Endothelial cell of hepatic sinusoid (primary cell): Measurements from ENCODE around the gene SLC4A1.
"Not testable (repeated sequence)": the region's sequence is repeated elsewhere in the genome, so short reads cannot be mapped to it uniquely, and the experiment has no call there.

Experiments used
- in situ Hi-C: cut with HindIII; loops from 2 replicates; pipeline ENCODE4 v1.10.0; 2017; ENCODE audit warnings: low sequenced_read_pairs

SLC4A1 gene

GRCh38 chr17:44258811-44259351 lies 9.1 kb downstream of the SLC4A1 start:
- in situ Hi-C loops = loop anchor here (10.0 kb wide), 1 partner anchor 56 kb away; no protein-coding TSS in a partner anchor

- in situ Hi-C loops = loop anchor here (10.0 kb wide), 1 partner anchor 57 kb away; no protein-coding TSS in a partner anchor
Observed at GRCh38 chr17:44257815-44258760, 9.8 kb downstream of the SLC4A1 start.

GRCh38 chr17:44256671-44257070 lies 11.3 kb downstream of the SLC4A1 start:
- in situ Hi-C loops = loop anchor here (10.0 kb wide), 1 partner anchor 58 kb away; no protein-coding TSS in a partner anchor

GRCh38 chr17:44255915-44256314 lies 12.0 kb downstream of the SLC4A1 start:
- in situ Hi-C loops = loop anchor here (10.0 kb wide), 1 partner anchor 59 kb away; no protein-coding TSS in a partner anchor

- in situ Hi-C loops = loop anchor here (10.0 kb wide), 1 partner anchor 60 kb away; no protein-coding TSS in a partner anchor
Observed at GRCh38 chr17:44254361-44255095, 13.4 kb downstream of the SLC4A1 start.

GRCh38 chr17:44253006-44253405 lies 14.9 kb downstream of the SLC4A1 start:
- in situ Hi-C loops = loop anchor here (10.0 kb wide), 1 partner anchor 62 kb away; no protein-coding TSS in a partner anchor

- in situ Hi-C loops = loop anchor here (10.0 kb wide), 1 partner anchor 64 kb away; no protein-coding TSS in a partner anchor
Observed at GRCh38 chr17:44251062-44251461, 16.9 kb downstream of the SLC4A1 start.

- in situ Hi-C loops = loop anchor here (10.0 kb wide), 1 partner anchor 65 kb away; no protein-coding TSS in a partner anchor
Observed at GRCh38 chr17:44249501-44250246, 18.3 kb downstream of the SLC4A1 start.

- in situ Hi-C loops = no loop called here
Observed at GRCh38 chr17:44247876-44248736, 19.8 kb downstream of the SLC4A1 start.

- in situ Hi-C loops = no loop called here
Observed at GRCh38 chr17:44247440-44247841, 20.5 kb downstream of the SLC4A1 start.

GRCh38 chr17:44241106-44241624 lies 26.8 kb downstream of the SLC4A1 start:
- in situ Hi-C loops = no loop called here

GRCh38 chr17:44237886-44238285 lies 30.0 kb downstream of the SLC4A1 start:
- in situ Hi-C loops = not testable (repeated sequence)

GRCh38 chr17:44236444-44236991 lies 31.4 kb downstream of the SLC4A1 start:
- in situ Hi-C loops = no loop called here

- in situ Hi-C loops = no loop called here
Observed at GRCh38 chr17:44235583-44235936, 32.4 kb downstream of the SLC4A1 start.

- in situ Hi-C loops = no loop called here
Observed at GRCh38 chr17:44233582-44233981, 34.4 kb downstream of the SLC4A1 start.

GRCh38 chr17:44232061-44232460 lies 35.9 kb downstream of the SLC4A1 start:
- in situ Hi-C loops = no loop called here

GRCh38 chr17:44230140-44230539 lies 37.8 kb downstream of the SLC4A1 start:
- in situ Hi-C loops = no loop called here

- in situ Hi-C loops = no loop called here
Observed at GRCh38 chr17:44229090-44229489, 38.8 kb downstream of the SLC4A1 start.
